Measurements from ENCODE around the gene LTO1. TPM values are rescaled to one million over a fixed set of nuclear protein-coding genes. Genes with fewer than 3 reads are reported as not detected.

LTO1 gene
- total and polyA plus RNA-seq, 10 of the 15 experiments (the other 5 are each of a cell fraction or from before 2014, with no cell fraction given): 2.6 to 27.5 (median 14.4) TPM

- ChIA-PET RAD21 (ENCODE audit: unreplicated experiment) (interaction anchor here (0.6 to 2.9 kb wide), 13 partner anchors 239 to 540 kb away, joined by 3 to 25 read pairs (median 6); partner anchors contain the start of genes MYEOV and SMIM38), SMC1A (ENCODE audit: uncharacterized antibody, unreplicated experiment) (interaction anchor here (1.5 to 3.3 kb wide), 5 partner anchors 28 to 540 kb away, joined by 4 to 10 read pairs (median 6); no protein-coding TSS in a partner anchor), CTCF (interaction anchor here (0.7 to 3.5 kb wide), 4 partner anchors 139 to 541 kb away, joined by 3 to 37 read pairs (median 18); partner anchors contain the start of gene MYEOV), POLR2A (interaction anchor here (0.6 kb wide), 1 partner anchor 717 kb away, joined by 5 read pairs; no protein-coding TSS in a partner anchor)
- Histone ChIP-seq H4K20me1 (ENCODE audit: control insufficient read depth, insufficient read depth) (no peaks in the 10 kb centered on the region), H3K9me3 (replicated peaks; ENCODE audit: control insufficient read depth, insufficient read depth, low read length) (no peaks in the 10 kb centered on the region), H3K27ac (ENCODE audit: control insufficient read depth, insufficient read depth) (no peak overlapping the region), H3K36me3 (ENCODE audit: control insufficient read depth in 2 of 2, insufficient read depth in 2 of 2, low read length in 1 of 2) (no peaks in the 10 kb centered on the region), H3K27me3 (replicated peaks in 1 of 2; ENCODE audit: control insufficient read depth in 2 of 2, insufficient read depth in 2 of 2, low read length in 1 of 2) (peaks cover 17 to 30% of the 10 kb centered on the region in 2 experiments), H3K4me3 (peak overlapping the region; percentile 71; the same call in 1 of the 2 replicates), H3K4me2 (ENCODE audit: control insufficient read depth, insufficient read depth) (peak overlapping the region; percentile 74; the same call in 1 of the 2 replicates), H2AFZ (ENCODE audit: control insufficient read depth, low read depth, low read length) (0 out of 2 replicates have a peak overlapping the region, but pooled peaks have one; percentile 12), H3K4me1 (ENCODE audit: control insufficient read depth, insufficient read depth, low read length) (peaks cover 21% of the 10 kb centered on the region), H3K79me2 (ENCODE audit: control insufficient read depth, insufficient read depth, low read length) (no peaks in the 10 kb centered on the region), H3K9ac (ENCODE audit: control insufficient read depth, insufficient read depth, low read length) (peak overlapping the region; percentile 20; the same call in 1 of the 2 replicates)
- FAIRE-seq (no peak), ATAC-seq (no peak), DNase-seq (ENCODE audit: low read depth, low spot score) (no peak)
- TF ChIP-seq LARP7 (IDR thresholded peaks at IDR 0.05): peak; percentile 40; the same call in 1 of the 2 replicates
- peak; percentile 73 for TF ChIP-seq SUZ12 (IDR thresholded peaks at IDR 0.05; ENCODE audit: unreplicated experiment)
- no peak for TF ChIP-seq ATF3 (IDR thresholded peaks at IDR 0.05; ENCODE audit: borderline replicate concordance, extremely low read depth, low read depth, low read length)
- 0 out of 2 replicates have a peak, but pooled peaks have one; percentile 26 for TF ChIP-seq YY1 (IDR thresholded peaks at IDR 0.05; ENCODE audit: low read depth, low read length)
- WGBS (ENCODE audit: insufficient coverage, insufficient replicate concordance, low lambda C conversion rate, missing lambda C conversion rate): 1% methylated on average over 63 of the region's 68 CpGs
- intact Hi-C loops (cut with micrococcal nuclease; ENCODE audit: unreplicated experiment) (loop anchor here (5.0 kb wide), 1 partner anchor 430 kb away; no protein-coding TSS in a partner anchor), in situ Hi-C loops (cut with MboI) (loop anchor here (5.0 kb wide), 1 partner anchor 350 kb away; the partner anchor contains the start of gene MYEOV)
- no TSS peak for BruUV-seq (replicated peaks)
Observed at GRCh38 chr11:69641681-69642548, 33.2 kb downstream of the LTO1 start.
